GM12878 (cell line): ENCODE measurements around the gene SORCS1. TPM values are rescaled to one million over a fixed set of nuclear protein-coding genes. Genes with fewer than 3 reads are reported as not detected.

Experiments
- ATAC-seq: fragments of 200-7000 bp; cut with Tn5 transposase; 3 replicates; pipeline ENCODE4 v1.9.1; 2020; ENCODE audit warnings: mild to moderate bottlenecking, moderate library complexity
- BruUV-seq: library from RNA; stranded (reverse); fragments of 400-500 nt; replicated peaks from 2 replicates; lab custom pipeline; 2021; lab: Mats Ljungman, UMichigan
- CTCF ChIA-PET: fragments of 300-600 bp; sonication (Branson Sonifier 250); formaldehyde crosslinking; extraction: SDS; loops from one replicate; lab custom pipeline; 2021; ENCODE audit warnings: inconsistent platforms; lab: Yijun Ruan, JAX
- POLR2A ChIA-PET: fragments of 350-600 bp; formaldehyde crosslinking; extraction: SDS; loops from one replicate; lab custom pipeline; 2021; ENCODE audit warnings: inconsistent platforms; lab: Charles Lee
- RAD21 ChIA-PET: fragments of 300-600 bp; sonication (Branson Sonifier 250); formaldehyde crosslinking; loops from one replicate; lab custom pipeline; 2023; ENCODE audit warnings: antibody characterized with exemption; ENCODE audit not compliant: unreplicated experiment; lab: Charles Lee
- SMC1A ChIA-PET: fragments of 300-600 bp; sonication (Branson Sonifier 250); formaldehyde crosslinking; loops from one replicate; lab custom pipeline; 2023; ENCODE audit not compliant: unreplicated experiment, uncharacterized antibody; lab: Charles Lee
- DNase-seq: peaks from one replicate; pipeline ENCODE4 v3.0.0-alpha.2; 2011; ENCODE audit warnings: low read depth, low spot score
- FAIRE-seq: peaks from 3 replicates; lab custom pipeline; 2011; peaks lifted over from hg19 to GRCh38; lab: Jason Lieb, UNC
- H2AFZ ChIP-seq: 2 replicates; pipeline ENCODE4 v1.6.0; 2011; ENCODE audit warnings: low read depth, low read length, control low read depth; ENCODE audit not compliant: control insufficient read depth
- H3K27ac ChIP-seq: 2 replicates; pipeline ENCODE4 v1.5.1; 2011; ENCODE audit warnings: control low read depth; ENCODE audit not compliant: control insufficient read depth, insufficient read depth
- H3K27me3 ChIP-seq, 2 experiments: replicated peaks in 1 of 2; 2 replicates each; pipeline versions ENCODE4 v1.6.0 to v1.6.1; 2011; ENCODE audit warnings: low read length in 1 of 2; ENCODE audit not compliant: control insufficient read depth in 2 of 2, insufficient read depth in 2 of 2
- H3K36me3 ChIP-seq, 2 experiments: 2 replicates each; pipeline ENCODE4 v1.5.1; 2011; ENCODE audit warnings: low read length in 1 of 2; ENCODE audit not compliant: control insufficient read depth in 2 of 2, insufficient read depth in 2 of 2
- H3K4me1 ChIP-seq: 2 replicates; pipeline ENCODE4 v1.6.1; 2011; ENCODE audit warnings: mild to moderate bottlenecking, low read length, moderate library complexity, mixed read lengths; ENCODE audit not compliant: control insufficient read depth, insufficient read depth
- H3K4me2 ChIP-seq: 2 replicates; pipeline ENCODE4 v1.6.0; 2011; ENCODE audit warnings: control low read depth; ENCODE audit not compliant: control insufficient read depth, insufficient read depth
- H3K4me3 ChIP-seq: fragments of 200-600 bp; sonication (generic); 2 replicates; pipeline ENCODE4 v1.5.1; 2016
- H3K79me2 ChIP-seq: 2 replicates; pipeline ENCODE4 v1.6.0; 2011; ENCODE audit warnings: low read length; ENCODE audit not compliant: control insufficient read depth, insufficient read depth
- H3K9ac ChIP-seq: 2 replicates; pipeline ENCODE4 v1.8.0; 2011; ENCODE audit warnings: low read length, control low read depth, mixed read lengths; ENCODE audit not compliant: control insufficient read depth, insufficient read depth
- H3K9me3 ChIP-seq: replicated peaks from 3 replicates; pipeline ENCODE4 v1.5.1; 2011; ENCODE audit warnings: mild to moderate bottlenecking, low read length; ENCODE audit not compliant: control insufficient read depth, insufficient read depth
- H4K20me1 ChIP-seq: 2 replicates; pipeline ENCODE4 v1.6.0; 2011; ENCODE audit not compliant: control insufficient read depth, insufficient read depth
- CREB1 ChIP-seq: IDR thresholded peaks from 2 replicates; pipeline ENCODE4 v1.6.1; 2012; ENCODE audit warnings: low read depth, mild to moderate bottlenecking, inconsistent platforms
- HDAC6 ChIP-seq: fragments of 200-600 bp; sonication (generic); IDR thresholded peaks from one replicate; pipeline ENCODE4 v1.8.0; 2017; ENCODE audit warnings: antibody characterized with exemption; ENCODE audit not compliant: unreplicated experiment
- LARP7 ChIP-seq: fragments of 450-650 bp; IDR thresholded peaks from 2 replicates; pipeline ENCODE4 v1.6.1; 2017; ENCODE audit warnings: mild to moderate bottlenecking
- NFIC ChIP-seq: IDR thresholded peaks from 2 replicates; pipeline ENCODE4 v1.6.1; 2012; ENCODE audit warnings: low read depth, mild to moderate bottlenecking, inconsistent platforms, low read length, moderate library complexity
- SKIL ChIP-seq: fragments of 450-650 bp; IDR thresholded peaks from 2 replicates; pipeline ENCODE4 v1.6.1; 2017; ENCODE audit warnings: mild to moderate bottlenecking, low read depth, inconsistent platforms; ENCODE audit not compliant: poor library complexity, severe bottlenecking
- SMARCA5 ChIP-seq: fragments of 450-650 bp; IDR thresholded peaks from 2 replicates; pipeline ENCODE4 v1.6.1; 2017; ENCODE audit warnings: mild to moderate bottlenecking
- SUPT20H ChIP-seq: IDR thresholded peaks from 2 replicates; pipeline ENCODE4 v1.6.1; 2011; ENCODE audit warnings: low read depth, mild to moderate bottlenecking, low read length, moderate library complexity, borderline replicate concordance; ENCODE audit not compliant: control insufficient read depth
- WGBS: methylation state at CpG from one replicate; pipeline ENCODE4 v1.1.6; 2016; ENCODE audit warnings: low lambda C conversion rate; ENCODE audit not compliant: insufficient replicate concordance, insufficient coverage; ENCODE audit errors: missing lambda C conversion rate; 5-methylcytosine and 5-hydroxymethylcytosine counted together
- in situ Hi-C: fragments of 300-500 bp; cut with MboI; formaldehyde crosslinking; loops from 9 replicates; pipeline ENCODE4 v1.14.3; 2018; ENCODE audit warnings: mixed read lengths
- intact Hi-C: fragments of 100-400 bp; cut with micrococcal nuclease; formaldehyde crosslinking; loops from one replicate; pipeline ENCODE4 v1.14.2; 2022; ENCODE audit not compliant: unreplicated experiment
- polyA plus RNA-seq, 11 experiments: library from polyadenylated mRNA; depleted of rRNA in 4 of 11; unstranded in 6 of 11; stranded (reverse) in 5 of 11; fragments of >200 nt; fragmentation: Nextera tagmentation in 4 of 11; fragmentation: Illumina TruSeq in 1 of 11; extraction: Ambion mirVana in 4 of 11; extraction: Trizol in 1 of 11; gene quantifications; 1 replicate in 1 of 11; 2 replicates in 10 of 11; pipeline versions ENCODE4 v1.2.1 to v1.2.3, GENCODE V29; 2011 to 2016; ENCODE audit warnings: inconsistent platforms in 2 of 11, missing spikeins in 2 of 11, low read depth in 1 of 11
- total RNA-seq, 4 experiments: library from RNA; depleted of rRNA in 3 of 4; stranded (reverse); fragments of >200 nt in 3 of 4; fragmentation: Illumina TruSeq in 1 of 4; extraction: Trizol in 1 of 4; gene quantifications; 2 replicates each; pipeline versions ENCODE4 v1.2.1 to v1.2.3, GENCODE V29; 2013 to 2021
- TF ChIP-seq, protein P1 (sequence below): fragments of 450-650 bp; IDR thresholded peaks from 2 replicates; pipeline ENCODE4 v1.6.1; 2017; ENCODE audit warnings: mild to moderate bottlenecking, moderate library complexity

Gene SORCS1
- total and polyA plus RNA-seq, 10 of the 15 experiments (the other 5 are each of a cell fraction or from before 2014, with no cell fraction given) = 0.02 to 9.6 (median 0.06) TPM; not detected in 3

GRCh38 chr10:107085665-107086525 is 78.6 kb downstream of the SORCS1 start:
- H3K79me2 ChIP-seq = no peaks in the 10 kb centered on the region
- no peaks in the 10 kb centered on the region for H3K27me3 ChIP-seq
- ATAC-seq (no peak), DNase-seq (no peak), FAIRE-seq (no peak)
- intact Hi-C loops (no loop called here), in situ Hi-C loops (no loop called here)
- RAD21 ChIA-PET = no interaction called here
- H3K4me2 ChIP-seq = no peak overlapping the region
- no peak overlapping the region for H3K9ac ChIP-seq
- POLR2A ChIA-PET = no interaction called here
- H3K9me3 ChIP-seq = no peaks in the 10 kb centered on the region
- TF ChIP-seq NFIC (no peak), CREB1 (no peak), SMARCA5 (no peak)
- no peak overlapping the region for H3K4me3 ChIP-seq
- H2AFZ ChIP-seq = no peak overlapping the region
- SMC1A ChIA-PET = interaction anchor here (0.6 to 1.1 kb wide), 2 partner anchors 25 to 183 kb away, joined by 3 read pairs; no protein-coding TSS in a partner anchor
- CTCF ChIA-PET = no interaction called here
- H4K20me1 ChIP-seq = no peaks in the 10 kb centered on the region
- 33% methylated on average over 6 of the region's 6 CpGs for WGBS
- no peak overlapping the region for H3K27ac ChIP-seq
- H3K36me3 ChIP-seq = no peaks in the 10 kb centered on the region
- BruUV-seq = no TSS peak
- no peaks in the 10 kb centered on the region for H3K4me1 ChIP-seq

DNA sequence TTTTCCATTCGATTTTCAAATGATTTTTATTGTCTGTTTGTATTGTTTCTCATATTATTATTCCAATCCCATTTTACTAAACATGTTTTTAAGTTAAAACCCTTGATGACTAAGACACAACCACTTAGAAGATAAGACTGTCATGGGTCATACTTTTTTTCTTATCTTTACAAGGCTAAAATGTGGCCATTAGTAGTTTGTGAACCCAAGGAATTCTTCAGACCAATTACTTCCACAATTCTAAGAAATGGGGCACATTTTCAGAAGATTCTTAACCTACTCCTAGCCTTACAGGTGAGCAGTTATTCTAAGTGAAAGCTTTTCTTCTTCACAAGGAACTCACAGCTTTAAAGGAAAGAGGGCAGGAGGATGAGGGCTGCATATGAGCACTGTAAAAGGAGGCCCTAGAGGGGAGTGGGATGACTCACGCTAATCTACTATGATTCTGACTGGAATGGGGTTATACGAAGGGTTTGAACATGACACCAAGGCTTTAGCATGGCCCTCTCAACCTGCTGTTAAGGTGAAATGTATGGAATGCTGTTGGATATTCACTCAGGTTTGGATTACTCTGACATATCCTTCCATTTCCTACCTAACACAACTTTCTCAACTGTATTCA is 81.0 kb downstream of the SORCS1 start:
- peak; percentile 33; the same call in 1 of the 3 replicates for ATAC-seq
- no TSS peak for BruUV-seq
- CTCF ChIA-PET = interaction anchor here (0.6 kb wide), 1 partner anchor 648 kb away, joined by 3 read pairs; no protein-coding TSS in a partner anchor
- POLR2A ChIA-PET = no interaction called here
- H3K79me2 ChIP-seq = no peaks in the 10 kb centered on the region
- FAIRE-seq = no peak
- no peaks in the 10 kb centered on the region for H4K20me1 ChIP-seq
- DNase-seq = no peak
- no peak overlapping the region for H3K9ac ChIP-seq
- 11% methylated on average over 3 of the region's 3 CpGs for WGBS
- no peak overlapping the region for H3K4me2 ChIP-seq
- intact Hi-C loops (no loop called here), in situ Hi-C loops (no loop called here)
- no peaks in the 10 kb centered on the region for H3K9me3 ChIP-seq
- no peak overlapping the region for H3K4me3 ChIP-seq
- H3K27ac ChIP-seq = no peak overlapping the region
- H3K36me3 ChIP-seq = no peaks in the 10 kb centered on the region
- SMC1A ChIA-PET = interaction anchor here (0.6 kb wide), 1 partner anchor 9 kb away, joined by 4 read pairs; no protein-coding TSS in a partner anchor
- RAD21 ChIA-PET = interaction anchor here (0.7 kb wide), 1 partner anchor 32 kb away, joined by 4 read pairs; no protein-coding TSS in a partner anchor
- no peaks in the 10 kb centered on the region for H3K27me3 ChIP-seq
- H2AFZ ChIP-seq = no peak overlapping the region
- no peaks in the 10 kb centered on the region for H3K4me1 ChIP-seq
- TF ChIP-seq SUPT20H (no peak), SKIL (no peak), HDAC6 (no peak), LARP7 (no peak)
- TF ChIP-seq, protein P1, sequence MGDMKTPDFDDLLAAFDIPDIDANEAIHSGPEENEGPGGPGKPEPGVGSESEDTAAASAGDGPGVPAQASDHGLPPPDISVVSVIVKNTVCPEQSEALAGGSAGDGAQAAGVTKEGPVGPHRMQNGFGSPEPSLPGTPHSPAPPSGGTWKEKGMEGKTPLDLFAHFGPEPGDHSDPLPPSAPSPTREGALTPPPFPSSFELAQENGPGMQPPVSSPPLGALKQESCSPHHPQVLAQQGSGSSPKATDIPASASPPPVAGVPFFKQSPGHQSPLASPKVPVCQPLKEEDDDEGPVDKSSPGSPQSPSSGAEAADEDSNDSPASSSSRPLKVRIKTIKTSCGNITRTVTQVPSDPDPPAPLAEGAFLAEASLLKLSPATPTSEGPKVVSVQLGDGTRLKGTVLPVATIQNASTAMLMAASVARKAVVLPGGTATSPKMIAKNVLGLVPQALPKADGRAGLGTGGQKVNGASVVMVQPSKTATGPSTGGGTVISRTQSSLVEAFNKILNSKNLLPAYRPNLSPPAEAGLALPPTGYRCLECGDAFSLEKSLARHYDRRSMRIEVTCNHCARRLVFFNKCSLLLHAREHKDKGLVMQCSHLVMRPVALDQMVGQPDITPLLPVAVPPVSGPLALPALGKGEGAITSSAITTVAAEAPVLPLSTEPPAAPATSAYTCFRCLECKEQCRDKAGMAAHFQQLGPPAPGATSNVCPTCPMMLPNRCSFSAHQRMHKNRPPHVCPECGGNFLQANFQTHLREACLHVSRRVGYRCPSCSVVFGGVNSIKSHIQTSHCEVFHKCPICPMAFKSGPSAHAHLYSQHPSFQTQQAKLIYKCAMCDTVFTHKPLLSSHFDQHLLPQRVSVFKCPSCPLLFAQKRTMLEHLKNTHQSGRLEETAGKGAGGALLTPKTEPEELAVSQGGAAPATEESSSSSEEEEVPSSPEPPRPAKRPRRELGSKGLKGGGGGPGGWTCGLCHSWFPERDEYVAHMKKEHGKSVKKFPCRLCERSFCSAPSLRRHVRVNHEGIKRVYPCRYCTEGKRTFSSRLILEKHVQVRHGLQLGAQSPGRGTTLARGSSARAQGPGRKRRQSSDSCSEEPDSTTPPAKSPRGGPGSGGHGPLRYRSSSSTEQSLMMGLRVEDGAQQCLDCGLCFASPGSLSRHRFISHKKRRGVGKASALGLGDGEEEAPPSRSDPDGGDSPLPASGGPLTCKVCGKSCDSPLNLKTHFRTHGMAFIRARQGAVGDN = no peak
